ENCODE measurements around the gene SLC37A1. TPM values are rescaled to one million over a fixed set of nuclear protein-coding genes. Genes with fewer than 3 reads are reported as not detected.
"Not testable (repeated sequence)": the region's sequence is repeated elsewhere in the genome, so short reads cannot be mapped to it uniquely, and the experiment has no call there.

Gene SLC37A1
- polyA plus RNA-seq, 4 donors = 30.0 to 80.7 (median 37.6) TPM

- Histone ChIP-seq H3K27me3 (ENCODE audit: control insufficient read depth in 3 of 3, insufficient read depth in 3 of 3, low read length in 3 of 3) (no peaks in the 10 kb centered on the region), H3K27ac (ENCODE audit: low read depth in 1 of 3, low read length in 2 of 3) (no peak overlapping the region), H3K36me3 (ENCODE audit: control insufficient read depth in 3 of 3, insufficient read depth in 2 of 3, low read depth in 1 of 3, low read length in 3 of 3) (no peaks in the 10 kb centered on the region), H3K9me3 (ENCODE audit: control insufficient read depth in 2 of 2, insufficient read depth in 1 of 2, low read depth in 1 of 2, low read length in 1 of 2) (peaks cover 3 to 32% of the 10 kb centered on the region in 2 donors), H3K4me1 (ENCODE audit: control insufficient read depth in 3 of 3, insufficient read depth in 2 of 3, low read depth in 1 of 3, low read length in 2 of 3) (peaks cover 0 to 6% (median 0%) of the 10 kb centered on the region in 3 donors), H3K4me3 (ENCODE audit: low read depth in 1 of 3, low read length in 3 of 3) (no peak overlapping the region)
- FAIRE-seq (no peak), DNase-seq (no peak)
- 84 to 93% (median 92%) methylated on average over 2 of the region's 2 CpGs for WGBS, 3 donors
These were observed 96.2 kb downstream of the SLC37A1 start for GRCh38 chr21:42609811-42610210.

GRCh38 chr21:42611852-42612251 is 98.2 kb downstream of the SLC37A1 start:
- Histone ChIP-seq H3K36me3 (ENCODE audit: control insufficient read depth in 3 of 3, insufficient read depth in 2 of 3, low read depth in 1 of 3, low read length in 3 of 3) (no peaks in the 10 kb centered on the region), H3K27ac (ENCODE audit: low read depth in 1 of 3, low read length in 2 of 3) (no peak overlapping the region), H3K4me3 (ENCODE audit: low read depth in 1 of 3, low read length in 3 of 3) (no peak overlapping the region), H3K27me3 (ENCODE audit: control insufficient read depth in 3 of 3, insufficient read depth in 3 of 3, low read length in 3 of 3) (peaks cover 0 to 2% (median 0%) of the 10 kb centered on the region in 3 donors), H3K4me1 (ENCODE audit: control insufficient read depth in 3 of 3, insufficient read depth in 2 of 3, low read depth in 1 of 3, low read length in 2 of 3) (peaks cover 0 to 10% (median 0%) of the 10 kb centered on the region in 3 donors), H3K9me3 (ENCODE audit: control insufficient read depth in 2 of 2, insufficient read depth in 1 of 2, low read depth in 1 of 2, low read length in 1 of 2) (peaks cover 3 to 18% of the 10 kb centered on the region in 2 donors)
- FAIRE-seq = no peak
- 87 to 91% (median 89%) methylated on average over 3 of the region's 3 CpGs for WGBS, 3 donors
- DNase-seq = no peak

- no peaks in the 10 kb centered on the region for H3K36me3 ChIP-seq (ENCODE audit: control insufficient read depth in 3 of 3, insufficient read depth in 2 of 3, low read depth in 1 of 3, low read length in 3 of 3)
- H3K27ac ChIP-seq (ENCODE audit: low read depth in 1 of 3, low read length in 2 of 3) = no peak overlapping the region
- H3K4me1 ChIP-seq (ENCODE audit: control insufficient read depth in 3 of 3, insufficient read depth in 2 of 3, low read depth in 1 of 3, low read length in 2 of 3) = peaks cover 0 to 6% (median 0%) of the 10 kb centered on the region in 3 donors
- no peak for DNase-seq
- H3K4me3 ChIP-seq (ENCODE audit: low read depth in 1 of 3, low read length in 3 of 3) = no peak overlapping the region
- no peak for FAIRE-seq
- 87 to 88% (median 88%) methylated on average over 1 of the region's 1 CpG for WGBS, 3 donors
- peaks cover 0 to 7% (median under 1%) of the 10 kb centered on the region in 3 donors for H3K27me3 ChIP-seq (ENCODE audit: control insufficient read depth in 3 of 3, insufficient read depth in 3 of 3, low read length in 3 of 3)
- peaks cover 3 to 18% of the 10 kb centered on the region in 2 donors for H3K9me3 ChIP-seq (ENCODE audit: control insufficient read depth in 2 of 2, insufficient read depth in 1 of 2, low read depth in 1 of 2, low read length in 1 of 2)
These were observed 98.7 kb downstream of the SLC37A1 start for GRCh38 chr21:42612390-42612789.

- FAIRE-seq = no peak
- 93 to 97% (median 95%) methylated on average over 5 of the region's 5 CpGs for WGBS, 3 donors
- Histone ChIP-seq H3K27me3 (ENCODE audit: control insufficient read depth in 3 of 3, insufficient read depth in 3 of 3, low read length in 3 of 3) (peaks cover 0 to 10% (median 3%) of the 10 kb centered on the region in 3 donors), H3K36me3 (ENCODE audit: control insufficient read depth in 3 of 3, insufficient read depth in 2 of 3, low read depth in 1 of 3, low read length in 3 of 3) (no peaks in the 10 kb centered on the region), H3K4me3 (ENCODE audit: low read depth in 1 of 3, low read length in 3 of 3) (no peak overlapping the region), H3K9me3 (ENCODE audit: control insufficient read depth in 2 of 2, insufficient read depth in 1 of 2, low read depth in 1 of 2, low read length in 1 of 2) (peaks cover 3 to 18% of the 10 kb centered on the region in 2 donors), H3K27ac (ENCODE audit: low read depth in 1 of 3, low read length in 2 of 3) (no peak overlapping the region), H3K4me1 (ENCODE audit: control insufficient read depth in 3 of 3, insufficient read depth in 2 of 3, low read depth in 1 of 3, low read length in 2 of 3) (peaks cover 0 to 6% (median 0%) of the 10 kb centered on the region in 3 donors)
- DNase-seq = no peak
These were observed 100.1 kb downstream of the SLC37A1 start for GRCh38 chr21:42613756-42614155.

- 62 to 76% (median 62%) methylated on average over 9 of the region's 9 CpGs for WGBS, 3 donors
- H3K27ac ChIP-seq (ENCODE audit: low read depth in 1 of 3, low read length in 2 of 3) = no peak overlapping the region
- FAIRE-seq = no peak
- peaks cover 0 to 10% (median 3%) of the 10 kb centered on the region in 3 donors for H3K27me3 ChIP-seq (ENCODE audit: control insufficient read depth in 3 of 3, insufficient read depth in 3 of 3, low read length in 3 of 3)
- no peaks in the 10 kb centered on the region for H3K36me3 ChIP-seq (ENCODE audit: control insufficient read depth in 3 of 3, insufficient read depth in 2 of 3, low read depth in 1 of 3, low read length in 3 of 3)
- peaks cover 0 to 6% (median 0%) of the 10 kb centered on the region in 3 donors for H3K4me1 ChIP-seq (ENCODE audit: control insufficient read depth in 3 of 3, insufficient read depth in 2 of 3, low read depth in 1 of 3, low read length in 2 of 3)
- no peak for DNase-seq
- no peak overlapping the region for H3K4me3 ChIP-seq (ENCODE audit: low read depth in 1 of 3, low read length in 3 of 3)
- H3K9me3 ChIP-seq (ENCODE audit: control insufficient read depth in 2 of 2, insufficient read depth in 1 of 2, low read depth in 1 of 2, low read length in 1 of 2) = peaks cover 3 to 18% of the 10 kb centered on the region in 2 donors
These were observed 100.7 kb downstream of the SLC37A1 start for GRCh38 chr21:42614396-42614795.

- peaks cover 0 to 6% (median 0%) of the 10 kb centered on the region in 3 donors for H3K4me1 ChIP-seq (ENCODE audit: control insufficient read depth in 3 of 3, insufficient read depth in 2 of 3, low read depth in 1 of 3, low read length in 2 of 3)
- WGBS, 3 donors = 18 to 24% (median 21%) methylated on average over 14 of the region's 14 CpGs
- no peak overlapping the region for H3K27ac ChIP-seq (ENCODE audit: low read depth in 1 of 3, low read length in 2 of 3)
- FAIRE-seq = no peak
- H3K27me3 ChIP-seq (ENCODE audit: control insufficient read depth in 3 of 3, insufficient read depth in 3 of 3, low read length in 3 of 3) = peaks cover 0 to 10% (median 3%) of the 10 kb centered on the region in 3 donors
- DNase-seq = peak; percentile 69 to 75
- H3K36me3 ChIP-seq (ENCODE audit: control insufficient read depth in 3 of 3, insufficient read depth in 2 of 3, low read depth in 1 of 3, low read length in 3 of 3) = no peaks in the 10 kb centered on the region
- peaks cover under 1 to 14% of the 10 kb centered on the region in 2 donors for H3K9me3 ChIP-seq (ENCODE audit: control insufficient read depth in 2 of 2, insufficient read depth in 1 of 2, low read depth in 1 of 2, low read length in 1 of 2)
- H3K4me3 ChIP-seq (ENCODE audit: low read depth in 1 of 3, low read length in 3 of 3) = no peak overlapping the region
These were observed 101.2 kb downstream of the SLC37A1 start for GRCh38 chr21:42614811-42615351.

GRCh38 chr21:42615377-42615776 is 101.7 kb downstream of the SLC37A1 start:
- H3K27me3 ChIP-seq (ENCODE audit: control insufficient read depth in 3 of 3, insufficient read depth in 3 of 3, low read length in 3 of 3) = peaks cover 0 to 10% (median 3%) of the 10 kb centered on the region in 3 donors
- FAIRE-seq; H3K36me3 ChIP-seq (ENCODE audit: control insufficient read depth in 3 of 3, insufficient read depth in 2 of 3, low read depth in 1 of 3, low read length in 3 of 3); H3K4me3 ChIP-seq (ENCODE audit: low read depth in 1 of 3, low read length in 3 of 3); H3K4me1 ChIP-seq (ENCODE audit: control insufficient read depth in 3 of 3, insufficient read depth in 2 of 3, low read depth in 1 of 3, low read length in 2 of 3); H3K27ac ChIP-seq (ENCODE audit: low read depth in 1 of 3, low read length in 2 of 3); DNase-seq: not testable (repeated sequence)
- H3K9me3 ChIP-seq (ENCODE audit: control insufficient read depth in 2 of 2, insufficient read depth in 1 of 2, low read depth in 1 of 2, low read length in 1 of 2) = peaks cover 0 to 17% of the 10 kb centered on the region in 2 donors
- 58 to 67% methylated on average over 1 to 4 of the region's 5 CpGs; no CpG with 5 or more reads in 1 of the 3 donors for WGBS, 3 donors

GRCh38 chr21:42615924-42616323 is 102.3 kb downstream of the SLC37A1 start:
- Histone ChIP-seq H3K27ac (ENCODE audit: low read depth in 1 of 3, low read length in 2 of 3) (no peak overlapping the region), H3K36me3 (ENCODE audit: control insufficient read depth in 3 of 3, insufficient read depth in 2 of 3, low read depth in 1 of 3, low read length in 3 of 3) (no peaks in the 10 kb centered on the region), H3K4me1 (ENCODE audit: control insufficient read depth in 3 of 3, insufficient read depth in 2 of 3, low read depth in 1 of 3, low read length in 2 of 3) (peaks cover 0 to 6% (median 0%) of the 10 kb centered on the region in 3 donors), H3K27me3 (ENCODE audit: control insufficient read depth in 3 of 3, insufficient read depth in 3 of 3, low read length in 3 of 3) (peaks cover 0 to 10% (median 3%) of the 10 kb centered on the region in 3 donors), H3K4me3 (ENCODE audit: low read depth in 1 of 3, low read length in 3 of 3) (no peak overlapping the region), H3K9me3 (ENCODE audit: control insufficient read depth in 2 of 2, insufficient read depth in 1 of 2, low read depth in 1 of 2, low read length in 1 of 2) (peaks cover 0 to 17% of the 10 kb centered on the region in 2 donors)
- DNase-seq (no peak), FAIRE-seq (no peak)
- 56 to 61% (median 60%) methylated on average over 3 of the region's 3 CpGs for WGBS, 3 donors

All from small intestine (tissue), 7 donors.